NCI-H1694 treated with DMSO at 0.1 percent for 48 hours (cell line): ENCODE measurements around the gene RPS16.
A peak's percentile ranks its signal among the peaks of the same experiment; 100 is the strongest.

Experiments used
- DNase-seq: peaks from one replicate; lab custom pipeline; 2025; lab: John Stamatoyannopoulos, UW

RPS16 gene

GRCh38 chr19:39407660-39408391, 27.9 kb downstream of the RPS16 start:
- no peak for DNase-seq

- no peak for DNase-seq
Observed at GRCh38 chr19:39407410-39407659, 28.4 kb downstream of the RPS16 start.

GRCh38 chr19:39406656-39407409, 28.9 kb downstream of the RPS16 start, which contains the start of gene ZFP36:
Gene ZFP36, plus strand, starts transcription at chr19:39406847. Its CDS starts 58 bp downstream, at chr19:39406905.
- DNase-seq, result peak; percentile 48

- peak; percentile 38 for DNase-seq
Observed at GRCh38 chr19:39405958-39406655, 29.6 kb downstream of the RPS16 start.

GRCh38 chr19:39405261-39405957, 30.3 kb downstream of the RPS16 start:
- DNase-seq, result no peak

- no peak for DNase-seq
Observed at GRCh38 chr19:39403331-39404312, 32.1 kb downstream of the RPS16 start.

- DNase-seq, result peak; percentile 39
Observed at GRCh38 chr19:39402346-39403300, 33.1 kb downstream of the RPS16 start.

- no peak for DNase-seq
Observed at GRCh38 chr19:39401549-39402345, 34.0 kb downstream of the RPS16 start.

- no peak for DNase-seq
Observed at GRCh38 chr19:39401070-39401548, 34.6 kb downstream of the RPS16 start.

GRCh38 chr19:39400061-39400460, 35.7 kb downstream of the RPS16 start:
- no peak for DNase-seq

- DNase-seq, result no peak
Observed at GRCh38 chr19:39399668-39400050, 36.1 kb downstream of the RPS16 start.

GRCh38 chr19:39398297-39398864, 37.4 kb downstream of the RPS16 start:
- DNase-seq, result no peak

- DNase-seq, result peak; percentile 73
Observed at GRCh38 chr19:39397360-39398296, 38.1 kb downstream of the RPS16 start.

GRCh38 chr19:39390751-39391437, 44.9 kb downstream of the RPS16 start, which contains the start of the genes MED29 and PAF1:
Gene MED29, plus strand, starts transcription at chr19:39391378. Its CDS starts 45 bp downstream, at chr19:39391423.
Gene PAF1, minus strand, starts transcription at chr19:39391106. Its CDS starts 242 bp downstream, at chr19:39390864.
- DNase-seq, result peak; percentile 99

- DNase-seq, result no peak
Observed at GRCh38 chr19:39390451-39390750, 45.3 kb downstream of the RPS16 start.

GRCh38 chr19:39389631-39390414, 45.9 kb downstream of the RPS16 start:
- DNase-seq, result no peak
